HG03354 (cell line): ENCODE results near the gene ROBO1.
"Not testable (repeated sequence)": the region's sequence is repeated elsewhere in the genome, so short reads cannot be mapped to it uniquely, and the experiment has no call there.

Experiments used
- ATAC-seq: cut with Tn5 transposase; IDR thresholded peaks from one replicate; pipeline ENCODE4 v1.9.1; 2021; ENCODE audit warnings: mild to moderate bottlenecking; ENCODE audit not compliant: unreplicated experiment, poor library complexity, severe bottlenecking

ROBO1 gene

GRCh38 chr3:79767905-79768267 is at the start of gene ROBO1:
Gene ROBO1, minus strand, starts transcription at chr3:79767998.
- no peak for ATAC-seq

- ATAC-seq, result no peak
Observed at GRCh38 chr3:79817224-79817623, 49.4 kb upstream of the ROBO1 start.

DNA sequence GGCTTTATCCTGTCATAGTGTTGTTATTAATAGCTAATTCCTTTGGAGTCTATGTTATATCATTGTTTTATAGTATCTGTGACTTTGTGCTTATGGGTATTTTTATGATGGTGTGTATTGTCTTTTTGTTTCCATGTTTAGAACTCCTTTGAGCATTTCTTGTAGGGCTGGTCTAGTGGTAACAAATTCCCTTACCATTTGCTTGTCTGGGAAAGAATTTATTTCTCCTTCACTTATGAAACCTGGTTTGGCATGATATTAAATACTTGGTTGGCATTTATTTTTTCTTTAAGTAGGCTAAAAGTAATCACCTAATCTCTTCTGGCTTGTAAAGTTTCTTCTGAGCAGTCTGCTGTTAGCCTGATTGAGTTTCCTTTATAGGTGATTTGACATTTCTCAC is 47.7 kb upstream of the ROBO1 start:
- ATAC-seq, result no peak

DNA sequence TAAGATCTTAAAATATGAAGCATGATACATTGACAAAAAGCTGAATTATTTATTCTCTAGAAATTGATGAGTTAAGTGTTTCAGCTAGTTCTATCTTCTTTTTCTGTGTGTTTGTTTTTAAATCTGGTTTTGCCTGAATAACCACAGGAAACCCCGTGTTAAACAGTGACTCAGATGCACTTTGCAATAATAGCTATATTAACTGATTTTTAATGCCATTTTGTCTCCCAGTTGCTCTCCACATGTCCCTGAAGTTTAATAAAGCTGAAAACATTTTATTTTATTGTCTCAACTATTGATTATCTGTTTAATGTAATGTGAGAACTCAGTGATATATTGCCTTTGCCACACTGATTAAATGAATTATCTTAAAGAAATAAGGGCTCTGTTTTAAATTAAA is 42.8 kb upstream of the ROBO1 start:
- no peak for ATAC-seq

- ATAC-seq, result no peak
Observed at GRCh38 chr3:79810092-79810491, 42.3 kb upstream of the ROBO1 start.

- no peak for ATAC-seq
Observed at GRCh38 chr3:79809106-79809505, 41.3 kb upstream of the ROBO1 start.

- no peak for ATAC-seq
Observed at GRCh38 chr3:79808515-79808914, 40.7 kb upstream of the ROBO1 start.

DNA sequence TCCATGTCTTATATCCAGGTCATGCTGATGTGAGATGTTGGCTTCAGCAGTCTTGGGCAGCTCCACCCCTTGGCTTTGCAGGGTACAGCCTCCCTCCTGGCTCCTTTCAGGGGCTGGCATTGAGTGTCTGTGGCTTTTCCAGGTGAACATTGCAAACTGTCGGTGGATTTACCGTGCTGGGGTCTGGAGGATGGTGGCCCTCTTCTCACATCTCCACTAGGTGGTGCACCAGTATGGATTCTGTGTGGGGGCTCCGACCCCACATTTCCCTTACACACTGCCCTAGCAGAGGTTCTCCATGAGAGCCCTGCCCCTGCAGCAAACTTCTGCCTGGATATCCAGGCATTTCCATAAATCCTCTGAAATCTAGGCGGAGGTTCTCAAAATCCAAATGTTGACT is 22.4 kb upstream of the ROBO1 start:
- not testable (repeated sequence) for ATAC-seq

DNA sequence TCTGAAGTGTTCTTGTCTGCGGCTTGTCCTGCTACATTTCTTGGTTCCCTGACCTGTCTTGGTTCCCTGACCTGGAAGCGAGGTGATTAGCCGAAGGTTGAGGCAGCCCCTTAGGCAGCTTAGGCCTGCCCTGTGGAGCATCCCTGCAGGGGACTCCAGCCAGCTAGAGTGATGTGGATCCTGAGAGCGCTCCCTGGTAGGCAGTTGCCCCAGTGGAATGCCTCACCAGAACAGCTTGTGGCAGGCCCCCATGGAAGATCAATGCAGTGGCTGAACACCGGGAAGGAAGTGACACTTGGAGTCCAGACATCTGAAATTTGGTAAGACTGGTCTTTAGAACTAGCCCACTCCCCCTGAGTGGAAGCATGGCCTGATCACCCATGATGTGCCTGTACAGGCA is 5.5 kb upstream of the ROBO1 start:
- ATAC-seq, result no peak

DNA sequence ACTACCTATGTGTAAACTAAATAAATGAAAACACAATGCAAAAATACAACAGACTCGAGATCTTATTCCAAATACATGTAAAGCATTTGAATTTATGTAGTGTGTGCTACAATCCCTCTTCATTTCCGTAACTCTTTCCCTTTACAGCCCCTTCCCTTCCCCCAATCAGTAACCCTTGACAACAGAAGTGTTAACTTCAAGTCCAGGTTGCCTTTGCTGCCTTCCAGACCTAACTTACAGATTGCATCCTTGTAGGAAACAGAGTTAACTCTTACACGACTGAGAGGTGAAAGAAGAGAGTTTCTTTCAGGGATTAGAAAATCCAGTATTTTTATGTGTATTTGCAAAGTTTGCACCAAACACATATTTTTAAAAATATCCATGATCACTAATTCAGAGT is 1.4 kb upstream of the ROBO1 start:
- no peak for ATAC-seq

DNA sequence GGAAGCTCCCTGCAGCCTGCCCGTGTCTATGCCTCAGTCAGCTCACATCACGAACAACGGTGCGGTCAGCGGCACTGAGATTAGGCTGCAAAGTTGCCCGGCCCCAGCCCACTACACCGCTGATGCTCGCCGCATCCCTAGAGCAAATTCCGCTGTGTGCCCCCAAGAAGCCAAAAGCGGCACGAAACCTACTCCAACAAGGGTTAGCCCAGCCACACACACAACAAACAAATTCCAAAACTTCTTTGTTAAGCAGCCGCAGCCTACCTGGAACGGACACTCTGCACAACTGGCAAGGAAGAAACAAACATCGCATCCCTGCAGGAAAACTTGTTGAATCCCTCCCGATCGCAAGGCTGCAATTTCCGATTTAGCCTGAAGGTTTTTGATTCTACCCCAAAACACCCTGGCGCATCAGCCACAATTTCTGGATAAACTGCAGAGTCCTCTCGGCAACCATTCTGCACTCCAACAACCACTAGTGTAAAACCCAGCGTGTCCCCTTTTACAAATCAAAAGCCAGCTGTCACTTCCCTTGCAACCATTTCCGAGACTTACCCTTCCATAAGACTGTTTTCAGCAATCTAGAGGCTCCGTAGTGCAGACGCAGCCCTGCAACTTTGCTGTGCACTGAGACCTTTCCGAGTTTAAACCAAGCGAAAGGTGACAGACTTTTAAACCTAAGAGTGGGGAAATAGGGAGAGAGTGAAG is 449 bp downstream of the ROBO1 start:
- ATAC-seq, result no peak

DNA sequence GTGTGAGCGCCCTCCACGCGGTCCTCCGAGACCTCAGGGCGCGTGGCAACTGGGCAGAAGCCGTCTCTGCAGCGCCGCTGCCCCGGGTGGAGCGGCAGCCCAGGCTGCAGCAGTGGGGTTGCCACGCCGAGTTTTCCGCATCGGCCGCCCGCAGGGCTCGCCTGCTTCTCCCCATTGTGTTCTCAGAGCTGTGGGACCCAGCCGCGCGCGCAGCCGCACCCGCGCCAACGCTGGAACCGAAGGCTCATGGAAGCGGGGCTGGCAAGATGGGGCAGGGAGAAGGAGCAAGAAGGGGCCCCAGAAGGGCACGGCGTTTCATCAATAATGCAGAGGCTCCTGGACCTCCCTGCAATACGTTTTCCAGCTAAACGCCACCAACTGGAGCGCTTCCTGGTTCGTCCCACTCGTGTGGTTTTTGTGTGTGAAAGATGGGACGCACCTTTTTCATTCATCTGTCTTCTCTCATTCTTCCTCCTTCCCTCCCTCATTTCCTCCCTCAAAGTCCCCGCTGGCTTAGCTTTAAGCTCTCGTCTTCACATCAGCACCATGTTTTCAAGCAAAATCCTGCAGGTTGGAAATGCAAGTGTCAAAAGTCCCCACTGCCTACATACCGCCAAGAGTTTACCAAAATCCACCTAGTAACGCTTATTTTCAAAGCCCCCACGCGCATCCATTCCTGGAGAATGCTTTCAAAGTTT is 1.2 kb downstream of the ROBO1 start:
- no peak for ATAC-seq

DNA sequence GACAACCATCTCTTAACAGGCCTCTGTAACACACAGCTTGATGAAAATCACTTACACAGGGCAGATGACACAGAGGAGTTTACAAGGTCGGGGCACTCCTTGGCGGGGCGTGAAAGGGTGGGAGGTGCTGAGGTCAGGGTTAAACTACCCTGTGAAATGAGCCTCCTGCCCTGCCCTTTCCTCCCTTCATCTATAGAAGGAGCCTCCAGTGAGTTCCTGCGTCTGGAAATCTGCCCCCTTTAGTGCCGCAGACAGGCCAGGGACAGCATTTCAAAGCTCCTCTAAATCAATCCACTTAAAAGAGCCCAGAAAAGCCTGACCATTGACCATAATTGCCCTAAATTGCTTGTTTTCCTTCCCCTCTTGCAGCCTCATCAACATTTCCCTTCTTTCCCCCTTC is 1.9 kb downstream of the ROBO1 start:
- ATAC-seq, result no peak

DNA sequence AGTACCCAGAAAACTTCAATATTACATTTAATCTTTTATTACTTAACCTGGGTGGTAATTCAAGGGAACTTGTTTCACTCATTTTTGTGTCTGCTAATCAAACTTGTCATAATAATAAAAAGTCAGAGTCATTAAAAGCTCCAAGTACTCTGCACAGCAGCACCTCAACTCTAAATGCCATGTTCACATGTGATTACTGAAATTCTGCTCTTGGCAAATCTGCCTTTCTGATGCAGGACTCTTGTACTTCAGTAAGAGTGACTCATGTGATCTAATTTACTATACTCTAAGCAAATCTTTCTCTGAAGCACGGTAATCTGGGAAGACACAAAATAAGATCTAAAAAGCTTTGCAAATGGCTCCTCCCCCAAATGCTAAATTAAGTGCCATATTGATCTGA is 6.4 kb downstream of the ROBO1 start:
- no peak for ATAC-seq

DNA sequence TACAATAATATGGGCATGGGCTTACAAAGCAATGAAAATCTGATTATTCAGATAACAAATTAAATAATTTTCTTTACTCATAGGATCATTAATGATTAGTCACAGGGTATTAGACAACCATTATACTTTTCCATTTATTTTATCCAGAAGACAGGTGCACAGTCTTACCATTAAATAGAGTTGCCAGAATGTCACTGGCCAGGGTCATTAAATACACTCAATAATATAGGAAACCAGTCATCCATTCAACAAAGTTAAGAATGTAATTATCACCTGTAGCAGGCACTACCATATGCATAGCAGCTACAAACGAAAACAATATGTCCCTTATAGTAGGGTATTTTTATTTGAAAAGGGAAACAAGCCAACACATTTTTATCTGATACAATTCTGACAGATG is 16.1 kb downstream of the ROBO1 start:
- ATAC-seq, result no peak

GRCh38 chr3:79737530-79737929 is 30.3 kb downstream of the ROBO1 start:
- no peak for ATAC-seq

DNA sequence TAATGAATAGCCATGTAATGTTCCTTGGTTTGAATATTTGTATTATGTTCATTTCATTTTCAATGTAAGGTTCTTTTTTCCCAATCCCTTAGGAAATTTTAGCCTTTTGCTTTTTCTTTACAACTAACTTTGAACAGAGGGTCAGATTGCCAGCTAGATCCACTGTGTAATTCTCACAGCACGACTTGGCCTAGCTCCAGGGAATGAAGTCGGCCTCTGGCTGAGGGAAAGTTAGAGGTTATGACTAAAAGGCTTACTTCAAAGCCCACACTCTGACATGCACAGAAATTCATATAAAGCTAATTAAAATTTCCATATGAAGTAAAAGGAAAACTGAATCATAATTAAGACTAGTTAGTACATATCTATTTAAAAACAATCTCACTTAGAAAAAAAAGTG is 38.7 kb downstream of the ROBO1 start:
- ATAC-seq, result no peak

DNA sequence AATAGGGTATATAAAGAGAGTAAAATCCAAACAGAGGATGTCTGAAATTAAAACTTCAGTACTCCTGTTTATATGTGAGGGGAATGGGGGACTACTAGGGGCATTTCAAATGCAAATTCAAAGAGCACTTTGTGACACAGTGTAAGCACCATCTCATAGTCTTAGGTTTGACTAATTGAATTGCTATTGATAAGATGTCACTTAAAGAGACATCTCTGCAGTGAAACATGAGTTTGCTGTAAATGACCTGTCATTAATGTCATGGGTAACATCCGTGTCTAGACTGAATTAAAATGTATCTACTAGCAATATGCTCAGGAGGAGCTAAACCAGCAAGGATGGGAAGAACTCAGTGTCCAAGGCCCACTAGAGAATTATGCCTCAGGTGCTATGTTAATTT is 41.0 kb downstream of the ROBO1 start:
- ATAC-seq, result no peak

GRCh38 chr3:79724206-79724605 is 43.6 kb downstream of the ROBO1 start:
- no peak for ATAC-seq

DNA sequence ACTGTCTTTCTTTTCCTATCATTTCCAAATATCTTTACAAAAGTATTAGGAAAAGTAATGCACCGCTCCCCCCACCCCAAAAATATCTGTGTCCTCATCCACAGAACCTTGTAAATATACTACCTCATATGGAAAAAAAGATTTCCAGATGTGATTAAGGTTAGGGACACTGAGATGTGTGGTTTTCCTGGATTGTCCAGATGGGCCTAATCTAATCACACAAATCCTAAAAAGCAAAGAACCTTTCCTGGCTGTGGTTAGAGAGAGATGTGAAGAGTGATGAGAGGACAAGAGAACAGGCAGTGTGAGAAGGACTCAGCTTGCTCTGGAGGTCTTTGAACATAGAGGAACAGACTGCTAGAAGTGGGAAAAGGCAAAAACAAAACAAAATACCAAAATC is 77.7 kb downstream of the ROBO1 start:
- ATAC-seq, result no peak

- ATAC-seq, result no peak
Observed at GRCh38 chr3:79685108-79685507, 82.7 kb downstream of the ROBO1 start.

DNA sequence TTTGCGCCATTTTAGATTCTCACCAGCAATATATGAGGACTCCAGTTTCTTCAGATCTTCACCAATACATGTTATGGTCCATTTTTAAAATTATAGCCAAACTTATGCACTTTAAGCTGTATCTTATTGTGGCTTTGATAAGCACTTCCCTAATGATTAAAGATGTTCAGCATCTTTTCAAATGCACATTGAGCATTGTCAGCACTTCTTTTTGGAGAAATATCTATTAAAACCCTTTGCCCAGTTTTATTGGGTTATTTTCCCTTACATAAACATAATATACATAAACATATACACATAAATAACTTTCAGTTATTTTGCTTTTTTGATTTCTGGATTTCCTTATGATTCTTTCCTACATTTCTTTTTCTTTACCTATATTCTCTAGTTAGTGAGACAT is 83.8 kb downstream of the ROBO1 start:
- ATAC-seq, result no peak
